ENCODE measurements around the gene NACC2.

The NACC2 gene, protein sequence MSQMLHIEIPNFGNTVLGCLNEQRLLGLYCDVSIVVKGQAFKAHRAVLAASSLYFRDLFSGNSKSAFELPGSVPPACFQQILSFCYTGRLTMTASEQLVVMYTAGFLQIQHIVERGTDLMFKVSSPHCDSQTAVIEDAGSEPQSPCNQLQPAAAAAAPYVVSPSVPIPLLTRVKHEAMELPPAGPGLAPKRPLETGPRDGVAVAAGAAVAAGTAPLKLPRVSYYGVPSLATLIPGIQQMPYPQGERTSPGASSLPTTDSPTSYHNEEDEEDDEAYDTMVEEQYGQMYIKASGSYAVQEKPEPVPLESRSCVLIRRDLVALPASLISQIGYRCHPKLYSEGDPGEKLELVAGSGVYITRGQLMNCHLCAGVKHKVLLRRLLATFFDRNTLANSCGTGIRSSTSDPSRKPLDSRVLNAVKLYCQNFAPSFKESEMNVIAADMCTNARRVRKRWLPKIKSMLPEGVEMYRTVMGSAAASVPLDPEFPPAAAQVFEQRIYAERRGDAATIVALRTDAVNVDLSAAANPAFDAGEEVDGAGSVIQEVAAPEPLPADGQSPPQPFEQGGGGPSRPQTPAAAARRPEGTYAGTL

DNA sequence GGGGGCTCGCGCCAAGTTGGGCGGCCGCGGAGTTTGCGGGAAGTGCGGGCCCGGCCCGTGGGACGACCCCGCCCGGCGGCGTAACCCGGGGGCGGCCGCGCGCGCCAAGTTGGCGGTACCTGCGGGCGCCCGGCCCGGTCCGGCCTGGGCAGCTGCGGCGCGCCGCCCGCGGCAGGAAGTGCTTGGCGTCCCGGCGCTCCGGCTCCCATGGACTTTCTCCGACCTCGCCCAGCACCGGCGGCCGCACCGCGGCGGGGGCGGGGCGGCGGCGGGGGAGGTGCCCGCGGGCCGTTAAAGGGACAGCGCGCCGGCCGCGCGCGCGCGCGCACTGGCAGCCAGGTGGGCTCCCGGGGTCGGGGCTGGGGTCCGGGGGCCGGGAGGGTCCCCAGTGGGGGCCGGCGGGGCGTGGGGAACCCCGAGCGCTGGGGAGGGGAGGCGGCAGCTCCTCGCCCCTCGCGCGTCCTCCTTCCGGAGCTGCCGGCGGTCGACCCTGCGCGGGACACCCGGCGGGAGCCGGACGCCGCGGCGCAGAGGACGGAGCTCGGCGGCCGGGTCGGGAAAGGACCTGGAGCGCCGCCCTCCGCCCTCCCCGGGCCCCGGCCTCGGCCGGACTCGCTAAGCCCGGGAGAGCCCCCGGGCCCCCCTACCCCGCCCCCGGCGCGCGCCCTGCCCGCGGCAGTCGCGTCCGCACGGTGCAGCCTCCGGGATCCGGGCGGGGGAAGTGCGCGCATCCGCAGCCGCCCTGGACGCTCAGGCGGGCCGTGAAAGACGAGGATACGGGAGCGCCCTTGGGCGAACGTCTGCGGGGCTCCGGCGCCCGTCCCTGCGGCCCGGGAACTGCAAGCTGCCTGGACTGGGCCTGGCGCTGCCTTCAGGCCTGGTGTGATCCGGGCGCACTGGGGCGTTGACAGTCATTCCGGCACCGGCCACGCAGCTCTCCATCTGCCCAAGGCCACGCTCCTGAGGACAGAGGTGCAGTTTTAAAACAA is at the start of gene NACC2:
TSS of gene NACC2 (minus strand) at position 220 of the 989 bp plus-strand sequence. CDS start 44,768 bp downstream, outside the sequence.
- DNase-seq, result peak; percentile 31

DNA sequence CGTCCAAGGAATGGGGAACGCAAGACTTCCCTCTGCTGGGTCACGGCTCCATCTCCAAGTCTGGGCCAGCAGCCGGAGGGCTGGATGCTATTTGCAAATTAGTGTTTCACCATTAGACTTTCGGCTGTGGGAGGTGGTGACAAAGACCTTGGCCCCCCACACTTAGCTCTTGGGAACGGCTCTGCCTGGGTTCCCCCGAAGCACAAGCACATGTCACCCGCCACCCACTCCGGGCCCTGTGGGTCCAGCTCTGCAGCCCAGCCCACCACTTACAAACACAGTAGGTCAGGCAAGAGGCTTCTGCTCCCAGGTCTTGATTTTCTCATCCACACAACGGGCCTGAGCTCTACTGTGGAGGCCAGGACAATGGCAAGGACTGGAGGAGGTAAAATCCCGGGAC is 49.4 kb upstream of the NACC2 start:
- no peak for DNase-seq

DNA sequence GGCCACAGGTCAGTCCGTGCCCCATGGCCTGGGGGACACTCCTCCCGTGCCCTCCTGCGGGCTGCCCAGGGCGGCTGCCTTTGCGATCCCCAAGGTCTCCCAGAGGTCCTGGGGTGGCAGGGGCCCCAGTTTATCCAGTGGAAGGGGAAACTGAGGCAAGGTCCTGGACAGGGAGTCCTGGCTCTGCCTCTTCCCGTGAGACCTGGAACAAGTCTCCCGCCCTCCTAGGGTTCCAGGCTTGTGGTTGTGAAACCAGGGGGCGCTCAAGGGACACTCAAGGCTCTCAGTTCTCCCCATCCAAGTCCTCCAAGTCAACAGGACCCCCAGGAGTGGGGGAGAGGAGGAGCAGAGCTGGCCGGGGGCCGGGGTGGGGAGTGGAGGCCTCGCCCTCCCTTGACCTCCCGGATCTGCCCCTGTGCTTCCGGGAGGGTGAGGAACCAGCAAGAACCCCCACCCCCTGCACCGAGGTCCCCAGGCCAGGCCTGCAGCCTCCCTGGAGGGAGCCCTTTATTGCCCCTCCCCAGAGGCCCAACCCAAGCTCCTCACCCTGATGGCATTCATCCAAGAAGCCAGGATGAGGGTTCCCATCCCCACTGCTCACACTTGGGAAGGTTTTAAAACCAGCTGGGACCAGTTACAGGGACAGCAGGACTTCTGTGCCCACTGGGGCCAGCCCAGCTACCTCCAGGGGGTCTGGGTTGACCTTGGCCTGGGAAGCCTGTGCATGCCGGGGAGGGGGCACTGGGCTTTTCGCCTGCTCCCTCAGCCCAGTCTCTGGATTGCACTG is 48.3 kb upstream of the NACC2 start:
- no peak for DNase-seq

DNA sequence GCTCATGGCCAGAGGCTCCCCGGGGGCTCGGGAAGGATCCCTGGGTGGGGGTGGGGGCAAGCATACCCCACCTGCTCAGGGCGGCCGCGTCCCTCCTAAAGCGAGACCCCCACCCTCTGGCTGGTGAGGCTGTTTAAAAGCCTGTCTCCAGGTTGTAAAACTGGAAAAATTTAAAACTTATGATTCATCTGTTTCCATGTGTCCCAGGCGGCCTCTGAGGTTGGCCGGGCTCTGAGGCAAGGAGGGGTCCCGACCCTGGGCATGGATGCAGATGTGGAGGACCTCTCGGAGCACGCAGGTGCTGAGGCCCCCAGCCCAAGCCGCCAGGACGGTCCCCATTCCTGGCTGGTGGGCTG is 47.7 kb upstream of the NACC2 start:
- no peak for DNase-seq

DNA sequence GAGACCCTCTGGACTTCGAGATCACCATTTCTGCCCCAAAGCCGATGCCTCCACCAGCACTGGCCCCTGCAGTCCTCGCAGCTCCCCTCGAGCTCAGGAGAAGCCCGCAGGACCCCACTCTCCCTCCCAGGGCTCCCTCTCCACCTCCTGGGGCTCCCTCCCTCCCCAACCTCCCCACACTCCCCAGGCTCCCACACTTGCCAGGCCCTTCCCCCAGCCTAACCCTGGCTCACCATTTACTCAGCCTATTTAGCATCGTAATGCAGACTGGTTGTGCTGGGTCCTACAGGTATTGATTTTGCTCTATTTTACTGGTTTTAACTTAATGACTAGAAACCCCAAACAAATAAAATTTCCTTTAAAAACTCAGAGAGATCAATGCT is 47.3 kb upstream of the NACC2 start:
- no peak for DNase-seq

DNA sequence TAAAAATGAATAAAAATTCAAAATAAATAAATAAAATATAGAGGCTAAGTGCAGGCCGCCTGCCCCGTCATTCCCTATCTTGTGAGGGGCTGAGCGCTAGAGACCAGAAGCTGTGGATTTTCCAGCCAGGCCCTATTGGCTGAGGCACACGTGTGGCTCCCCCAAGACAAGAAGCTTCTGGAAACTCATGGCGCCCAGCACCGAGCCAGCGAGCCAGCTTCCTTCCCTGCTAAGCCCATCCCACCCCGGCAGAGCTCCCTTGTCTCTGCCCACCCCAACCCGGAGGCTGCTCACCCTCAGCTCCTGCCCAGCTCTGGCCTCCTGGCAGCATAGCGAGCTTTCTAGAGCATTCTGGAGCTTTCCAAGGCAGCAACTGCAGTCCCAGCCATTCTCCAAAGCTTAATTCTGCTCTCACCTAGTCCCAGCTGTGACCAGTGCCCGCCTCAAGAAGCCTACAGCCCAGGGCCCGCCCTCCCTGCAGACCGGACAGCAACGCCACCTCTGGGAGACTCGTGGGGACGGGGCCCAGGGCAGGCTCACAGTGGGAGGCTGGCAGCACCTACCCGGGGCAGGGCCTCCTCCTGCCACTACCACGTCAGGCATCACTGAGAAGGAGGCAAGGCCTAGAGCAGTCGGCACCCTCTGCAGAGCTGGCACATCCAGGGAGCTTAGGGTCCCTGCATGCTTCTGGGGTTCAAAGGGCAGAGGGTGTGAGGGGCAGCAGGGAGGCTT is 46.8 kb upstream of the NACC2 start:
- DNase-seq, result no peak

DNA sequence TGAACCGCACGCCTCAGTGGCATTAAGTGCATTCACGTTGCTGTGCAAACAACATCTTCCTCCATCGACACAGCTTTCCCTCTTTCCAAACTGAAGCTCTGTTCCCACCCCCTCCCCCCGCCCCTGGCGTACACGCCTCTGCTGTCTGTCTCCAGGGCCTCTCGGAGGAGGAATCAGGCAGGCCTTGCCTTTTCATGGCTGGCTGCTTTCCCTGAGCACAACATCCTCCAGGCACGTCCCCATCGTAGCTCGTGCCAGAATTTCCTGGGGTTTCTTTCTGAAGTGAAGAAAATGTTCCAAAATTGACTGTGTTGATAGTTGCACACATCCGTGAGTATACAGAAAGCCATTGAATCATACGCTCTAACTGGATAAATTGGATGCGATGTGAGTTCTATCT is 45.9 kb upstream of the NACC2 start:
- no peak for DNase-seq

DNA sequence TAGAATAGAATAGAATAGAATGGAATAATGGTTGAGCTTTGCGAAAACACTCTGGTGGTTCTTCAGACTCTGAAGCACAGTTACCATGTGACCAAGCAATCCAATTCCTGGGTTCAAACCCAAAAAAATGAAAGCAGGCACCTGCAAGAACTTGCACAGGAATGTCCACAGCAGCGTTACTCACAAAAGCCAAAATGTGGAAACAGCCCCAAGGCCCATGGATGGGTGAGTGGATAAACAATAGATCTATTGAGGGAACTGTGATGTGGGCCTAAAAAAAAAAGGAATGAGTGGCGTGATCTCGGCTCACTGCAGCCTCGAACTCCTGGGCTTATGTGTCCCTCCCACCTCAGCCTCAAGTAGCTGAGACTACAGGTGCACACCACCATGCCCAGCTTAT is 45.0 kb upstream of the NACC2 start:
- no peak for DNase-seq

DNA sequence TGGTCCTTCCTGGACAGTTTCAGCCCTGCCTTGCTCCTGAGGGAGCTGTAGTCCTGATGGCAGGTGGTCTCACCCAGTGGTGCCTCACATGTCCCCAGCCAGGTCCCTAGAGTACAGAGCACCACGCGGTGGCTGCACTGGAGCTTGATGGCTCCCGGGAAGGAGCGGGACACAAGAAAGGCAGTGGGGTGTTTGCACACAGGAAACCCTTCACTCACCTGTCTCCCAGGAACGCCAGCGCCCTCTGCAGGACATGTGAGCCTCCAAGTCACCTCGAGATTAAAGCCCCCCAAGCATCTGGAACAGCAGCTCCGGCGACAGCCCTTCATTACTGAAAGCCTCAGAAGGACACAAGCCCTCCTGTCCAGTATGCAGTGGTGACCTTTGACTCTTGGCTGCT is 43.5 kb upstream of the NACC2 start:
- DNase-seq, result no peak

DNA sequence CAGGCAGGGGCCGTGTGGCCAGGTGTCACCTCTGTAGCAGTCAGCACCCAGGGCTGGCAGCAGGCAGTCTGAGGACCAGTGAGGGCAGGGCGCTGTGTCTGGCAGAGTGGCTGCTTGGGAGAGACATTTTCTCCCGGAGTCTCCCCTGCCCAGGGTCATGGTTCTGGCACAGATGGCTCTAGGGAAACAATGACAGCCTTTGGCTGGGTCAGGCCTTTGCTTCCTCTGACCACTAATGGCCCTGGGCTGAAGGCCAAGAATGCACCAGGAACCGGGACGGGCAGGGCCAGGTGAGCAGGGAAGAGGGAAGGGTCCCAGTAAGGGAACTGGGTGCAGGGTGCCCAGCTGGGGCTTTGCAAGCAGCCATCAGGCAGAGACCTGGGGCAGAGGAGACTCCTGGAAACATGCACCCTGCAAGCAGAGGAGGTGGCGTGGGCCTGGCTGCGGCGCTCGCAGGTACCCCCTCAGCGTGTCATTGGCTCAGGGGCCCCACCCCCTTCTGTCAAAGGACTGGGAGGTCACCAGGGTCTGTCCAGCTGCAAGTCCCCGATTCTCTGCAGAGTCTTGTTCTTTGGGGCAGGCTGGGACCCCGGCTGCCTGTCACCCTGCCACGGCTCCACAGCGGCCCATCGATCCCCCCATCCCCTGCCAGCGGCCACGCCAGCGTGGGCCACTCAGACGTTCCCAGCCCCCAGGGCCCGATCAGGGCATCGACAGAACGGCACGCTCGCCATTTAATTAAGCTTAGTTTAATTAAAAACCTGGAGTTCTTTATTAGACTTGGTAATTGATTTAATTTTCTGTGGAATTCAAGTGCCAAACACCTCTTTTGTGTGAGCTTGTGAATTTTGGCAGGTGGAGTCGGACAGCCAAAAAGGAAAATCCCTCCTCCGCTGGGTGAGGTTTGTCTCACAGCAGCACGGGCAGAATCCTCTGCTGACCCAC is 42.5 kb upstream of the NACC2 start:
- no peak for DNase-seq

DNA sequence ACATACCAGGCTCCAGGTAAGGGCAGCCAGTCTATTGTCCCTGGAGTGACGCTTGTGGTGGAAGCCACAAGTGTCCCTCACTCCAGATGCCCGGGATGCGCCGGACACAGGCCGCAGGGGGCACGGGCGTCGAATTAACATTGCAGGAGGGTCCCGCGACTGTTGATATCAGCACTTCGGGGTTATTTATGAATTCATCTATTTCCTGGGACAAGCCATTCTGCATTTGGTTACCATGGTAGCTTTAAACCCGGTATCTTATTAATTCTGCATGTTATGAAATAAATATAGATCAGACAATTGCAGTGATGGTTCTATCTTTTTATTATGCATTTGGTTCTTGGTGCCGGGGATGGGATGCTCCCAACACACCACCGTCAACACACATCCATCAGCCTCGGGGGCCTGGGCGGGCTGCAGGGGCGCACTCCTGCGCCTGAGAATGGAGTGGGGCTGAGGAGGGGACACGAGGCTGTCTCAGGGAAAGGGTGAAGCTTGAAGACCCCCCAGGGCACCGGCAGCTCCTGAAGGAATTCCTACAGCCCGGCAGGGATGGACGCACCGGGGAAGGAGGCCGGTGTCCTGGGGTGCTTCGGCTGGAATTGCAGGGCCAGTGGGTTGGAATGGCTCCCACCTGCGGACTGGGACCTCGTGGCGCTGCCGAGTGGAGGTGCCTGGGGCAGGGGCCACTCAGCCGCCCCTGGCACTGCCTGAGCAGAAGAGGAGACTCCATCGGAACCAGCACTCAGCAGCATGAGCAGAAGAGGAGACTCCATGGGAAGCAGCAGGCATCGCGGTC is 41.2 kb upstream of the NACC2 start:
- DNase-seq, result no peak

DNA sequence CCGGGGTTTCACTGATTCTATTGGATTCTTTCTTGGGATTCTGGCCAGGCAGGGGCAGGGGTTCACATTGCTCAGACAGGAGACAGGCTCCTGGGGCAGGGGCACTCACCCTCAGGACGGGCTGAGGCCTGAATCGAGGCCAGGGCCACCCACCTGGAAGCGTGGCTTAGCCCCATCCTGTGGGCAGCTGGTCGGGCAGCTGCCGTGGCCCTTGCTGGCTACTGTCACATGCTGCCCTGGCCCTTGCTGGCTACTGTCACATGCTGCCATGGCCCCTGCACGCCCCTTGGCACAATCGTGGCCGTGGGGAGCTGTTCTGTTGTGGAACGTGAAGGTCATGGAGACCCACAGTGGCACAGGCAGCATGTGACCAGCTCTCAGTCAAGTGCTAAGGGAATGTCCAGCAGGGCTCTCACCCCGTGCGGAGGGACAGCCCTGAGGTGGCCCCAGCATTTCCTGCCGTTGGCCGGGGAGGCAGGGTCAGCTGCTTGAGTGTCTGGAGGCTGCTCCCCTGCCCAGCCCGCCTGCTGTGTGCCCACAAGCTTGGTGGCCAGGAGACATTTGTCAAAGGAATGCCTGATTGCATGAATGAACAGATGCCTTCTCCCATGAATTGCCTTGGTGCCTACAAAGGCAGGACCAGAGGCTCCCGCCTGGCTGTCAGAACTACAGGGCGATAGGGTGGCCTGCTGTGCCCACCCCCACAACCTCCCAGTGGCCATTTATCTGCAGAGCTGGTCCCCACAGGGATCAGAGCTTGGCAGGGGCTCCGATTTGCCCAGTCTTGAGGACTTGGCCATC is 40.4 kb upstream of the NACC2 start:
- DNase-seq, result no peak

DNA sequence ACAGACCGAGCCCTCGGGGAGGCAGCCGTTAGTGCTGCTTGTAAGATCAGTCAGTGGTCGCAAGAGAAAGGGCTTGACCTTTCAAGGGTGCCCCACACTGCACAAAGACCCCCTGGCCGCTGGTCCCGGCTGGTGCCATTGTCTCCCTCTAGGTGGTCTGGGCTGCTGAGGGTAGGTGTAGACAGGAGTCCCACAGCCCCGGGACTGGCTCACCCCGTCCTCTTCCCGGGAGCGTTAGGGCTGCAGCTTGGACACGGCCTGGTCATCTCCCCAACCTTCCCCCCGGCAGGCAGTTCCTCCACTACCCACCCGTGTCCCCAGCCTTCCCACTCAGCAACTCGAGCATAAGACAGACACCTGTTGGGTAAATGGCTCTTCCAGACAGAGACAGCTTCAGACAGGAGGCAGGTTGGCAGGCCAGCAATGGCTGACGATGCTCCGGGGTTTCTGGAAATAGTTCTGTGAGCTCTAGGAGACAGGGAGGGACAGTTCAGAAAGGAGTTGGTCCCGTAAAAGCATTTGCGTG is 38.9 kb upstream of the NACC2 start:
- DNase-seq, result no peak

DNA sequence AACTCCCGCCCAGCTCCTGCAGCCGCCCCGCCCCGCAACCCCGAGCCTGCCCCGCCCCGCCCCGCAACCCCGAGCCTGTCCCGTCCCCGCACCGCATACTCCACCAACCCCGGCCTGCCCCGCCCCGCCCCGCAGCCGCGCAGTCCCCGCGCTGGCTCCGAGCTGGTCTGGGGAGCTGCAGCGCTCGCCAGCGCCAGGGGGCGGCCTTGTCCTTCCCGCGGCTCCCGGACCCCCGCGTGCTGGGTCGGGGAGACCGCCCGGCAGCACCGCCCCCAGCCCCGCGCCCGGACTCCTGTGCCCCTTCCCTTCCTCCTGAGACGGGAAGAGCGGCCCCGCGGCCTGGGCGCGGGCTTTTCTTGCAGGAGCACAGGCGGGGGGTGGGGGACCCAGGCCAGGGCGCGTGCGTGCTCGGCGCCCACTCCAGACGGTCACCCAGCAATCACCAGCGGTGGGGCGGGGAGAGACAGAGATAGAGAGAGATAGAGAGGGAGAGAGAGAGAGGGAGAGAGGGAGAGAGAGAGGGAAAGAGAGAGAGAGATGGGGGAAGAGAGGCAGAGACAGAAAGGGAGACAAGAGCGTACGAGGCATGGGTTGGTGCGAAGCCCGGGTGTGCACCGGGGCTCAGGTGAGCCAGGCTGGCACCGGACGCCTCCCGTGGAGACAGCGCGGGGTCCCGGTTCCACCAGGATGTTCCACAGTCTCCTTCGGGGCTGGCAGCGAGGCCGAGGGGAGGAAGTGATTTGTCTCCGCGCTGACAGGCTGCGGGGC is 38.3 kb upstream of the NACC2 start:
- no peak for DNase-seq

DNA sequence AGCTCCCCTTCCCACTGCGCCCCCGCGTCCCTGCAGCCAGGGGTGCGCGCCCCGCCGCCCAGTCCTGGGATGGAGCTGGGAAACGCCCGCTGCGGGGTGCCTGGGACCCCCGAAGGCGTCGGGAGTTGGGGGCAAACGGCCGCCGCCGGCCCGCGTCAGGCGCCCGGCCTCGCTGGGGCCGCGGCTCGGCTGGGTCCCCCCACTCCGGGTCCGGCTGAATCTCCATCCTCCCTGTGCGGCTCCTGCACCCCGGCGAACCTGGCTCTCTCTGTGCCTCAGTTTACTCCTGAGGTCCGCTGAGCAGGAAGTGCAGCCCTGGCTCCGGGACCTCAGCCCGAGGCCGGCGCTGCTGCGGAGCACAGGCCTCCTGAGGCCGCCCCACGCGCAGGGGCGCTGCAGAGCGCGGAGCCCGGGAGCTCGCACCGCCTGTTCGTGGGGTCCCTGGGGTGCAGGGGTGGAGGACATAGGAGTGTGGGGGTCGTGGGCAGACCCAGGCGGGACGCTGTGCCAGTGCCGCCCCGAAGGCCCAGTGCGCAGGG is 37.5 kb upstream of the NACC2 start:
- no peak for DNase-seq

DNA sequence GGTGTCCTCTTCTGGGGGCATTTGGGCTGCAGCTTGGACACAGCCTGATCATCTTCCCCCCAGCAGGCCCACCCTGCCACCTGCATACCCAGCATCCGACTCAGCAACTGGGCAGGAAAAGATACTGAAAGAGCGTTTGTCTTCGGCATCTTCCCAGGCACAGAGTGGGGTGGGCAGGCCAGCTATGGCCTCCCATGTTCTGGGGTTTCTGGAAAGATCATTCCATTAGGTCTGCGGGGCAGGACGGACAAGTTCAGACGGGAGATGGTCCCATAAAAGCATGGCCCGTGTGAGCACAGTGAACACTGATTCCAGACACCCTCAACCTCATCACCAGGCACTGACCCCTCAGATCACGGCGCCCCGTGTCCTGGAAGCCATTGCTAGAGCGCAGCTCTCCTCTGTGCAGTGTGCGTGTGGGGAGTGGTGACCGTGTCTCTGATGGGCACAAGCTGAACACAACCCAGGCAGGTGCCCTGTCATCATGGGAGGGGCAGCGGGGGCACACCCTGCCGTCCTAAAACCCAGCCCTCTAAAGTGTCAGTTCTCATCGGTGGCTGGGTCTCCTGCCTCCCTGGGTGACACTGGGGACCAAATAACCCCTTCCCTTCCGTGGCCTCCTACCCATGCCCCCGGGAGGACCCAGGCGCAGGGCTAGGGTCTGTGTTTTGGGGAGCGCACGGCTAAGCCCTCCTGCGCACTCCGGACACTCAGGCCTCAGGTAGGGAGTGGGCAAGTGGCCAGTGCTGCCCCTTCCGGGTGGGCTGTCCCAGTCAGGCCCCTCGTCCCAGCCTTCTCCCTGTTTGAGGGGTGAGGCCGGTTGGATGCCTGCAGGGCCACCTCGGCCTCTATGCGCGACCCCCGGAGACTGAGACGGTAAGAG is 36.8 kb upstream of the NACC2 start:
- DNase-seq, result no peak

DNA sequence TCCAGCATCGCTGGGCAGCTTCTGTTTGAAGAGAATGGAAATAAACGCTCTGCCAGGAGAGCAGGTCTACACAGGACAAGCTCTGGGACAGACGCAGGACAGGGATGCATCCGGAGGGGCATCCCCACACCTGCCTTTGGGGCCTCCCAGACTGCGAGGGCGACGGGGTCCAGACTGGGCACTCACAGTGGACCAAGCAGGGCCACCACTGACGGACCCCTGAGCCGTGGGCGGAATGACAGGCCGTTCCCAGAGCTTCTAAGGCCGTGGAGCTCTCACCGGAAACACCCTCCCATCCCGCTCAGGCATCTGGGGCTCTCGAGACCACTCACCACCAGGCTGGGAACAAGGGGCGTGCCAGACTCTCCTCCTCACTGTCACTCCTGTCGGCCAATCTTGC is 34.1 kb upstream of the NACC2 start:
- DNase-seq, result no peak

Data from MV-4-11 (cell line).